GM12891 (cell line): ENCODE measurements around the gene RASSF4.
A peak's percentile ranks its signal among the peaks of the same experiment; 100 is the strongest.

Experiments
- POLR2A ChIP-seq: IDR thresholded peaks from 2 replicates; pipeline ENCODE4 v1.6.1; 2011; ENCODE audit warnings: low read depth, low read length, control low read depth
- POLR2AphosphoS5 ChIP-seq: IDR thresholded peaks from 2 replicates; pipeline ENCODE4 v1.6.1; 2011; ENCODE audit warnings: low read depth, low read length, control low read depth
- TAF1 ChIP-seq: IDR thresholded peaks from 2 replicates; pipeline ENCODE4 v1.6.1; 2011; ENCODE audit warnings: low read depth, low read length, control low read depth

- TF ChIP-seq POLR2A, result peak; percentile 83
- TF ChIP-seq TAF1, result peak; percentile 34; the same call in 1 of the 2 replicates
- TF ChIP-seq POLR2AphosphoS5, result peak; percentile 78; the same call in 1 of the 2 replicates
Observed at GRCh38 chr10:44978570-44979280, 19.1 kb downstream of the RASSF4 start, which contains the start of gene DEPP1.
